HK-2 (cell line): Measurements from ENCODE around the gene MTF1.
"Not testable (repeated sequence)": the region's sequence is repeated elsewhere in the genome, so short reads cannot be mapped to it uniquely, and the experiment has no call there.

Experiments
- DNase-seq: peaks from one replicate; pipeline ENCODE4 v3.0.0-alpha.2; 2018; ENCODE audit not compliant: unreplicated experiment

The MTF1 gene

GRCh38 chr1:37859507-37860345 is at the start of gene MTF1:
TSS of gene MTF1 (minus strand) at chr1:37859592. CDS start at chr1:37857658, 1,934 bp downstream.
- peak; percentile 95 for DNase-seq

- not testable (repeated sequence) for DNase-seq
Observed at GRCh38 chr1:37908531-37908930, 49.1 kb upstream of the MTF1 start.

- not testable (repeated sequence) for DNase-seq
Observed at GRCh38 chr1:37907416-37908125, 48.2 kb upstream of the MTF1 start.

- not testable (repeated sequence) for DNase-seq
Observed at GRCh38 chr1:37906591-37906990, 47.2 kb upstream of the MTF1 start.

- DNase-seq, result no peak
Observed at GRCh38 chr1:37905727-37906126, 46.3 kb upstream of the MTF1 start.

GRCh38 chr1:37903921-37904320 is 44.5 kb upstream of the MTF1 start:
- DNase-seq, result not testable (repeated sequence)

GRCh38 chr1:37902983-37903382 is 43.6 kb upstream of the MTF1 start:
- DNase-seq, result no peak

GRCh38 chr1:37901893-37902225 is 42.5 kb upstream of the MTF1 start:
- no peak for DNase-seq

GRCh38 chr1:37901191-37901892 is 42.0 kb upstream of the MTF1 start:
- DNase-seq, result no peak

- DNase-seq, result not testable (repeated sequence)
Observed at GRCh38 chr1:37897563-37897962, 38.2 kb upstream of the MTF1 start.

- no peak for DNase-seq
Observed at GRCh38 chr1:37893673-37894072, 34.3 kb upstream of the MTF1 start.

GRCh38 chr1:37892151-37893047 is 33.0 kb upstream of the MTF1 start:
- DNase-seq, result no peak

GRCh38 chr1:37890378-37891014 is 31.1 kb upstream of the MTF1 start:
- no peak for DNase-seq

GRCh38 chr1:37888022-37888700 is 28.8 kb upstream of the MTF1 start:
- DNase-seq, result no peak

GRCh38 chr1:37884145-37884544 is 24.8 kb upstream of the MTF1 start:
- DNase-seq, result no peak

- no peak for DNase-seq
Observed at GRCh38 chr1:37883671-37884070, 24.3 kb upstream of the MTF1 start.

GRCh38 chr1:37879865-37880264 is 20.5 kb upstream of the MTF1 start:
- no peak for DNase-seq

- DNase-seq, result no peak
Observed at GRCh38 chr1:37878071-37878470, 18.7 kb upstream of the MTF1 start.

- no peak for DNase-seq
Observed at GRCh38 chr1:37875833-37876232, 16.4 kb upstream of the MTF1 start.

- no peak for DNase-seq
Observed at GRCh38 chr1:37872692-37873091, 13.3 kb upstream of the MTF1 start.
